Activated CD8-positive, alpha-beta memory T cell treated with anti-CD3 and anti-CD28 coated beads for 1 hour (primary cell): ENCODE data around the gene ZCCHC7.

Experiments used
- DNase-seq, 2 donors: peaks; one replicate each; pipeline ENCODE4 v3.0.0-alpha.2; 2020; ENCODE audit warnings: low read depth in 1 of 2; ENCODE audit errors: extremely low read depth in 1 of 2

The ZCCHC7 gene

GRCh38 chr9:37328556-37329227 lies 208.3 kb downstream of the ZCCHC7 start:
- DNase-seq: no peak

- DNase-seq: no peak
These were observed 209.2 kb downstream of the ZCCHC7 start for GRCh38 chr9:37329576-37329975.

- no peak for DNase-seq
These were observed 211.5 kb downstream of the ZCCHC7 start for GRCh38 chr9:37331871-37332270.

- DNase-seq: no peak
These were observed 212.2 kb downstream of the ZCCHC7 start for GRCh38 chr9:37332578-37332977.

- no peak for DNase-seq
These were observed 212.9 kb downstream of the ZCCHC7 start for GRCh38 chr9:37333288-37333687.

- DNase-seq: no peak
These were observed 214.9 kb downstream of the ZCCHC7 start for GRCh38 chr9:37335238-37335637.

GRCh38 chr9:37336150-37336549 lies 215.8 kb downstream of the ZCCHC7 start:
- DNase-seq: no peak

GRCh38 chr9:37337301-37337890 lies 217.0 kb downstream of the ZCCHC7 start:
- no peak for DNase-seq

GRCh38 chr9:37338218-37338617 lies 217.8 kb downstream of the ZCCHC7 start:
- no peak for DNase-seq

GRCh38 chr9:37339923-37340322 lies 219.5 kb downstream of the ZCCHC7 start:
- DNase-seq: no peak

GRCh38 chr9:37340961-37341360 lies 220.6 kb downstream of the ZCCHC7 start:
- no peak for DNase-seq

GRCh38 chr9:37341704-37342103 lies 221.3 kb downstream of the ZCCHC7 start:
- DNase-seq: no peak

- no peak for DNase-seq
These were observed 222.1 kb downstream of the ZCCHC7 start for GRCh38 chr9:37342493-37342892.

- no peak for DNase-seq
These were observed 222.5 kb downstream of the ZCCHC7 start for GRCh38 chr9:37342895-37343294.

GRCh38 chr9:37343724-37344123 lies 223.3 kb downstream of the ZCCHC7 start:
- DNase-seq: no peak

- no peak for DNase-seq
These were observed 224.7 kb downstream of the ZCCHC7 start for GRCh38 chr9:37345038-37345437.

GRCh38 chr9:37348917-37349316 lies 228.5 kb downstream of the ZCCHC7 start:
- no peak for DNase-seq

GRCh38 chr9:37350486-37351190 lies 230.3 kb downstream of the ZCCHC7 start:
- DNase-seq: no peak

- no peak for DNase-seq
These were observed 233.4 kb downstream of the ZCCHC7 start for GRCh38 chr9:37353791-37354190.

GRCh38 chr9:37362430-37362829 lies 242.1 kb downstream of the ZCCHC7 start:
- DNase-seq: no peak

GRCh38 chr9:37363124-37363523 lies 242.8 kb downstream of the ZCCHC7 start:
- DNase-seq: no peak

GRCh38 chr9:37364136-37364535 lies 243.8 kb downstream of the ZCCHC7 start:
- no peak for DNase-seq
